ENCODE data around the gene PCBP4.

The PCBP4 gene

DNA sequence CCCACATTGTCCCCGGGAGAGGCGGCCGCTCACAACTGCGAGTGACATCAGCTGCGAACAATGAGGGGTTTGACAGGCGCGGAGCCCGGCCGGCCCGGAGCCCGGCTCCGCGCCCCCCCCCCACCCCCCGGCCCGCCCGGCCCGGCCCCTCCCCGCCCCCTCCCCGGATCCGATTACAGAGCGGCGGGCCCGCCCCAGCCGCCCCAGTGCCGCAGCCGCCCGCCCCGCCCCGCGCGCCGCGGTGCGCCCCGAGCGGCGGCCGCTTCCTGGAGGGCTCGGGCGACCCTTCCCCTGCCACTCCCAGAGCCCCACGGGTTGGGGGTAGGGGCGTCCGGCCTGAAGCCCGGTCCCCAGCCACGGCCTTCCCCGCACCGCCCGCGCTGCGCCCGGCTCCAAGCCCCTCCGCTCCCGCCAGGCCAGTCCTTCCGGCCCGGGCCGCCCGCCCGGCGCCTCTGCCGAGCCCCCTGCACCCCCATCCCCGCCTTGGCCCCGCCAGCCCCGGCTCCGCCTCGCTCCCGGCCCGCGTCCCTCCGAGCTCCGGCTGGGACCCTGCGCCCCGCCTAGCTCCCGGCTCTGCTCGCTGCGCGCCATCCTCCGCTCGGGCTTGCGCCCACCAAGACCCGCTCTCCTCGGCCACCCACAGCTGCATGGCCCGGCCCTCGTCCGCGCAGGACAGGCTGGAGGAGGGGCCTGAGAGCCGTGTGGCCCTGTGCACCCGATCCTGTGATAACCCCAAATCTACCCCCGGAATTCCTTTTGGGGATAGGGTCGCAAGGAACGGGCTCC, at the start of gene PCBP4:
PCBP4 (minus strand) TSS at position 71 of the 786 bp plus-strand sequence. CDS start 6,214 bp downstream, outside the sequence.
- DNase-seq (ENCODE audit: low read depth in 2 of 2) = no peak

DNA sequence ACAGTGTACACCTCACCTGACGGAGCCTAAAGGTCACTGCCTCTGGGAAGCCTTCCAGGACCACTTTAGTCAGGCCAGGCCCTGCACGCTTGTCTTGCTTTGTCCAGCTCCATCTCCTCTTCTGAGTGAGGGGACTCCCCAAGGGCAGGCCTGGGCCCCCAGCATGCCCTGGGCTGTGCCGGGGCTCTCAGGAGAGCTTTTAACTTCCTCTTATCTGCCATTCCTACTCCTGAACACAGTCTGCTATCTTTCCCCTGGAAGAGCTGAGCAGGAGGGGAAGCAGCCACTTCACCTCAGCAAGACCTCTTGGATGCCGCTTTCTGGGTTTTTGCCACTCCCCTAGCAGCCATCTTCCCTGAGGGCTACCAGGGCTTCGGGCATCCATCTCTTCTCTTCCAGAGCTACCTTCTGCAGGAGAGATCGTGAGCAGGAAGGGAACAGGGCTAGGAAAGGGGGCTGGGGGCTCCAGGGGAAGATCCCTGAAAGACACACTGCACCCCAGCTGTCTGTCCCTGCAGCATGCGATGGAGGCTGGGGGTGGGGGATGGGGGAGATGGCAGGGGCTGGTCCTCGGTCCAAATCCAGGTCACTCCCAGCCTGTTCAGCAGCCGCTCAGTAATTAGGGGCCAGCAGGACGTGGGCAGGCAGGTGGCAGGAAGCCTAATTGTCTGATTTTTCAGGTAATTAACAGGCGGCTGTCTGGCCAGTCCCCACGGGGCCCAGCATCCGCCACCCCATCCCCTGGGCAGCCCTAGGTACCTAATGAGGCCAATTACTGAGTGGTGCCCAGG, 48.4 kb upstream of the PCBP4 start:
- DNase-seq (ENCODE audit: low read depth in 2 of 2) = no peak

DNA sequence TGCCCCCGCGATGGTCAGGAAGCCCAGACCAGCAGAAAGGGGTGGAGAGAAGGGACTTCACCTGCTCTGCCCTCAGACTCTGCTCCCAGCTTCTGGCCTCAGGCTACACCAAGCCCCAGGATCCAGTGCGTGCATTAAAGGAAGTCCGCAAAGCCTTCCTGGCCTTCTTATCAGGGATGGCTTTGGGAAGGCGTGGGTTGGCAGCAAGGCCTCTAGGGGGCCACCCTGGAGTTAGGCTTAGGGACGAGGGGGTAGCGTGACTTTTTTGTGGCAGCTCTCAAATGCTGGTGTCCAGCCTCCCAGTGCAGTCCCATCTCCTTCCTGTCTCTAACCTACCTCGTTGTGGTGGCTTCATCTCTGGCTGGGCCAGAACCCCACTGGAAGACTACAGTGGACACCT, 47.4 kb upstream of the PCBP4 start:
- DNase-seq (ENCODE audit: low read depth in 2 of 2) = no peak

DNA sequence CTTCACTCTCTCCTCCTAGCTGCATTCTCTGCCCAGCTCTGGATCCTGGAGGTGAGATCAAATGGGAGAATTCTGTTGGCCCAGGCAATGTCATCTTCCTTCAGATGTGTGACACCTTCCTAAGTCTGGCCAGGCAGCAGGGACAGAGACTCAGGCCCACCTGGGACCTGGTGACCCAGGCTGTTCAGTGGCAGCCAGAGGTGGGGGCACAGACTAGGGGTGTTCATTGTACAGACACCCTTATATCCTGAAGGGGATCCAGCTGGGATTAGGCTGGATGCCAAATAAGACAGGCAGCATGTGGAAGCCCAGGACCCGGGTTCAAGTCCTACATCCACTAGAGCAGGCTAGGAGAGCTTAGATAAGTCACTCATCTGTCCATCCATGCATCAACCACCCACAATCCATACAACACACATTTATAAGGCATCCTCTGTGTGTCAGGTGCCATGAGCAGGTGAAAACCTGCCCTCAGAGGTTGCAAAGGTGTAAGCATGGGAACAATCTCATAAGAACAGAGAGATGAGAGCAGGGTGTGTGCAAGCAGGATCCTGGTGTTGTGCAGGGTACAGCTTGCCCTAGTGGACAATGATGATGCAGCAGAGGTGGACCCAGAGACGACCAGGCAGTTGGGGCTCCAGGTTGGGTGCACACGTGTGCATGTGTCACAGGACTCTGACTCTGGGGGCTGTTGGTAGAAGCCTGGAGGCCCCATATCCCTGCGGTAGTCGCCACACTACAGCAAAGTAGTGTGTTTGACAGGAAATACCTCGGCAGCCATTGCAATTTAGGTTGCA, 46.7 kb upstream of the PCBP4 start:
- DNase-seq (ENCODE audit: low read depth in 2 of 2) = no peak

DNA sequence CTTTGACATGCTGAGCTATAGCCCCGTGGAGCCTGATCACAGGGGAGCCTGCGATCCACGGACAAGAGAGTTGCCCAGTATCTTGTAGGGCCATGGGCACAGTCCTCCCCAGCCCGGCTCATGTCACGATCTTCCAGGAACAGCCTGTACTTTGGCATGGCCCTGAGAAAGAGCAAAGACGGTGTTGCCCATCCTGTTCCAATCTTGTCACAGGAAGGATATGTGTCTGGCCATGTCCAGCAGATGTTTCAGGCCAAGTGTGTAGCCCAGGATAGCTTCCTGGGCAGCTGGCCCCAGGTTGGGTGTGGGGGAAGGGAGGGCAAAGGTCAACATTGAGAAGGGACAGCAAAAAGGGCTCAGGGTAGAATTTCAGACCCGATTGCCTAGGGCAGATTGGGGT, 45.4 kb upstream of the PCBP4 start:
- no peak for DNase-seq (ENCODE audit: low read depth in 2 of 2)

DNA sequence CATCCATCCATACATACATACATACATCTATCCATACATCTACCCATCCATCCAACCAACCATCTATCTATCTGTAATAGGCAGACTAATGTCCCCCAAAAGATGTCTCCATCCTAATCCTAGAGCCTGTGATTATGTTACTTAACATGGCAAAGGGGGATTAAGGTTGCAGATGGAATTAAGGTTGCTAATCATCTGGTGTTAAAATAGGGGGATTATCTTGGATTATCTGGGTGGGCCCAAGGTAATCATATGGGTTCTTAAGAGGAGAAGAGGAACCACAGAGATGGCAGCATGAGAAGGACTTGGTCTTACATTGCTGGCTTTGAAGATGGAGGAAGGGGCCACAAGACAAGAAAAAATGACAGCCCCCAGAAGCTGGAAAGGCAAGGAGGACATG, 43.2 kb upstream of the PCBP4 start:
- DNase-seq (ENCODE audit: low read depth in 2 of 2) = no peak

DNA sequence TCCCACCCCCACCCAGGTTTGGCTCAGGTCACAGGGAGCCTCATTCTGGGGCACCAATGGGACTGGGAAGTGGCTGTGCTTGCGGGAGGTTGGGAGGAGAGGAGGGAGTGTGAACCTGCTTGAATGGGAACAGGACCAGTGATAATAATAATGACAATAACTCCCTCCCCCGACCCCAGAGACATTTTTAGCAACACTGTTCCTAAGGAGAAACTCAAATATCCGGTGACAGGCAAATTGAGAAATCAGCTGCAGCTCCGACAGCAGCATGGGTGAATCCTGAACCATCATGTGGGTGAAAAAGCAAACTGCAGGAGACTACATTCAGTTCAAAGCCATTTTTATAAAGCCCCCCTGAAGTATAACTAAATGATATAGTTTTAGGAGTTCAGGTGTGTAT, 40.0 kb upstream of the PCBP4 start:
- DNase-seq (ENCODE audit: low read depth in 2 of 2) = no peak

DNA sequence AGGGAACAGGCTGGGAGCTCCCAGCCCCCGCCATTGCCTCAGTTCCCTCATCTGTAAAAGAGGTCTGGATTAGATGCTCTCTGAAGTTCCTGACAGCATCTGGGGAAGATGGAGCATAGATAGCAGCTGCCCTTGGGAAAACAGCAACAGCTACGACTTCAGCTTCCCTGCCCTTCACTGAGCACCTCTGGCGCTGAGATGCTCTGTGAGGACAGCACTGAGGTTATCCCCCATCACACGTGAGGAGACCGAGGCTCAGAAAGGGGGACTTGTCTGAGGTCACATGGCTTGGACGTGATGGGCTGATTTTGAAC, 39.5 kb upstream of the PCBP4 start:
- no peak for DNase-seq (ENCODE audit: low read depth in 2 of 2)

DNA sequence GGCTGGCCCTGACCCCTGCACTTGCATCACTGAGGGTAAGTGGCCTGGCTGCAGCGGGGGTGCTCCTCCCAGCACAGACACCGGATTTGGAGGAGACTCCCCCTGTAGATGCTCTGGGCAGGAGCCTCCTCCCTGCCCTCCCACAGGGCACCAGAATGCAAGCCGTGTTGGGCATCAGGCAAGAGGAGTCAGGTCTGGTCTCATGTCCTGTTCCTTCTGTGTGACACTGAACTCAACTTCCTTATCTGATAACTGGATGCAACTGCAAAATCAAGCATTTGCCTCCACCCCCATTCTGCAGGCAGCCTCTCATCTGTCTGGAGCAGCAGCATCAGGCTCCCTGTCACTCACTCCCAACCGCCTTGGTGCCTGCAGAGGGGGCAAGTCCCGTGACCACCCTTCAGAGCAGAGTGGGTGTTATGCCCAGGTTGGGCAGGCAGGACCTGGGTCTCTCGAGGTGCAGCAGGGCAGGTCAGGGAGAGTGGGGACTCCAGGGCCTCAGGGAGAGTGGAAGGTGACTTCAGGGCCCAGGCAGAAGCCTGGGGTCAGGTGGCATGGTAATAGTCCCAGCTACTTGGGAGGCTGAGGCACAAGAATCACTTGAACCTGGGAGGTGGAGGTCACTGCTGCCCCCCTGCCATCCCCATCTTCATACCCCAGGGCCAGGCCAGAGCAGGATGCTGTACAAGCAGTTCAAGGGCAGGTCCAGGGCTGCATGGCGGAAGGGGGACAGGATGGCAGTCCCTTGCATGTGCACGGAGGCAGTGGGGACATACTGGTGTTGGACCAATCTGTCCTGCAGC, 39.0 kb upstream of the PCBP4 start:
- DNase-seq (ENCODE audit: low read depth in 2 of 2) = no peak

DNA sequence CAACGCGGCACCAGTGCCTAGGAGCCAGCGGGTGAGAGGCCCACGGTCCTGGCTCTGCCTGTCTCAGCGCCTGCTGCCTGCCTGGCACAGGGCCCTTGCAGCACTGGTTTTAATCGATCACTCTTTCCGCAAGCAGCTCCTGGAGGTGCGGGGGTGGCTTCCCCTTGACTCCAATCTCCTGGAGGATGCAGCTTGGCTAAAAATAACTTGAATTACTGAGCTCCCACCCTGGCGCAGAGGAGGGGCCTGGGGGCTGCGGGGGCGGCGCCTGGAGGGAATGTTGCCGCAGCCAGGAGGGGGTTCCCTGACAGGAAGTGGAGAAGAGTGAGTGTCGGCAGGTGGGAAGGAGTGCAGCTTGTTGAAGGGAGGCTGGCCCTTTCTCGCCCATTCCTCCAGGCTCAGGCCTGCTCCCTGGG, 38.3 kb upstream of the PCBP4 start:
- no peak for DNase-seq (ENCODE audit: low read depth in 2 of 2)

DNA sequence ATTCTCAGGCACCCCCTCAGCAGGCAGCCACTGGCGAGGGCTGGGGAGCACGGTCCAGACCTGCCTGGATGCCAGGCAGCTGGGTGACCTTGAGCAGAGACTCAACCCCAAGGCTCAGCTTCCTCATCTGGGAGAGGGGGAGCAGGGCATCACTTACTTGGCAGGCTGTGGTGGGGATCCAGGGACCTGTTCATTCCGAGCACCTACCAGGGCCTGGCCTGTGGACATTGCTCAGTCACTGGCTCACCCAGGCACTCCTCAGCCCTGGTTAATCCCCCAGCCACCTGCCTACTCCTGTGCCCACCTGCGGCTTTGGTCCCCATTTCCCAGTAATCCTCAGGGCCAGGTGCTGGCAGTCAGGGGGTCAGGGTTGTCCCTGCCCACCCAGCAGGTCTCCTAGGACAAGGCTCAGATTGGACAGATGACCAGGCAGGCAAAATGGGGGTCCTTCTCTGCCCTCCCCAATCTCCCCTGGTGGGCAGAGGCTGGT, 37.7 kb upstream of the PCBP4 start:
- DNase-seq (ENCODE audit: low read depth in 2 of 2) = no peak

DNA sequence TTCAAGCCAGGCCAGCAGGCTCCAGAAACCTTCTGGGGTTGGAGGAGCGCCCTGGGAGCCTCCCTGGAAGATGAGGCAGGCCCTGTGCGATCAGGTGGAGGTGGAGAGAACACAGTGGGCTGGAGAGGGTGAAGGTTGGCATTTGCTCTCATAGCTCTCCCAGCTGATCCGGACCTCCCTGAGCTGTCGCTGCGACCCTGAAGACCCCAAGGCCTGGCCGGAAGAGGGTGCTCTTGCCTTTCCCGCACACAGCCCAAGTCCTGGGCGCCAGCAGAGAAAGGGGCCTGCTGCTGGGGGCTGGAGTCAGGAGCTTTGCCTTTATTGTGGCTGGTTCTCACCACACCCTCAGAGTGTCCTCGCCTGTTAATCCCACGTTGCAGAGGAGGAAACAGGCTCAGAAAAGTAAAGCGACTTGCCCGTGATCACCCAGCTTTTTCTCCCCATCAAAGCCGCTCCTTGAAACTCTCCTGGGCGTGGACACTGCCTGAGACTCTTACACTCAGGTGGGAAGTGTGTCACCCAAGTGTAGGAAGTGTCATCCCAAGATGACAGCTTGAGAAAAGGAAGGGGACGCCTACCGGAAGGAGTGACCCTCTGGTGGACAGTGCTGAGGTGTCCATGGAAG, 37.0 kb upstream of the PCBP4 start:
- DNase-seq (ENCODE audit: low read depth in 2 of 2) = no peak

DNA sequence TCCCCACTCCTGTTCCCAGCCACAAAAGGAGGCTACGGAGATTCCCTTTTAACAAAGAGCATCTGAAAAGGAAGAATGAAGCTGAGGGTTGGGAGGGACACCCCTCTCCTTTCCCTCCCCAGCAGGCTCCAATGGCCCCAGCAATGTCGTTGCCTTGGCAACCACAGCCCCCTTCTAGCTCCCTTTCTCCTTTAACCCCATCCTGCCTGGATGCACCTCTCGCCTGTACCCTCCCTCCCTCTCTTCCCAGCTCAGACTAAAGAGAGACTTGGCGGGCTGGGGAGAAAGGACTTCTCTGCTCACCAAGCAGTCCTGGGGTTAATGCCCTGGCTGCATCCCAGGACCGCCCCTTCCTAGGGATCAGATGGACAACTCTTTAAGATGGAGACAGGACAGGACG, 35.5 kb upstream of the PCBP4 start:
- no peak for DNase-seq (ENCODE audit: low read depth in 2 of 2)

DNA sequence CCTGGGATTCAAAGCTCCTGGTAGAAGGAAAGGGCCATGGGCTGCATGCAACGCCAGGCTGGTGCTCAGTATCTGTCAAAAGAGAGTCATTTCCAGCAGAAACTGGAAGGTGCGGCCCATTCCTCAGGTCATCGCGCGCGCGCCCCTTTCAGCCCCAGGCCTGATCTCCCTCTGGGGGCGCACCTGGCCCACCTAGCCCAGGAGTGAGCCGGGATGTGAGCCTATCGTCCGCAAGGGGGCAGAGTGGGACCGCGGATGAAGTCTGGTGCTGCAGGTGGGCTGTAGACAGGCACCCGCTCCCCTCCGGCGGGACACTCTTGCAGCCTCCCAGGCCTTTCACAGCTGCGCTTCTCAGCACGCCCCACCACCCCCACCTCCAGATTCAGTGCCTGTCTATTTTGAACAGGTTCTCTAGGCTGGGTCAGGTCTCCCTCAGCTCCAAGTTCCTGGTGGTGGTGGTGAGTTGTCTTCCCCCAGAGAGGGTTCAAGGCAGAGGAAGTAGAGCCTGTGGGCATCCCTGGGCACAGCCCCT, 34.3 kb upstream of the PCBP4 start:
- peak; percentile 71 to 78 for DNase-seq (ENCODE audit: low read depth in 2 of 2)

DNA sequence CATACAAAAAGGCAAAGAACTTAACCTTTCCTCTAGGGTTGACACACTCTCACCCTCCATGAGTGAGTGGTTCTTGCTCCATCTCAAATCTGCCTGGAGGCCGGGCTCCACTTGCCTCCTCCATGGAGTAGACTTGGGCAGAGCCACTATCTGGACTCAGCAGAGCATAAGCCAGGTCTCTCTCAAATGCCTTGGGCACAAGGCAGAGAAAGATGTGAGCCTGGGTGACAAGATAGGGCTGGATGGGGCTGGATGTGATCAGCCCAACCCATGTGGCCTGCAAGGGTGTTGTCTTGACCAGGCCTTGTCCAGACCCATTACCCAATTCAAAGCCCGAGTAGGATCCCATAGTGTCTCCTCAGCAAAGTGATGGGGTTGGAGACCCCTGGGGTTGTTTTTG, 32.6 kb upstream of the PCBP4 start:
- DNase-seq (ENCODE audit: low read depth in 2 of 2) = no peak

DNA sequence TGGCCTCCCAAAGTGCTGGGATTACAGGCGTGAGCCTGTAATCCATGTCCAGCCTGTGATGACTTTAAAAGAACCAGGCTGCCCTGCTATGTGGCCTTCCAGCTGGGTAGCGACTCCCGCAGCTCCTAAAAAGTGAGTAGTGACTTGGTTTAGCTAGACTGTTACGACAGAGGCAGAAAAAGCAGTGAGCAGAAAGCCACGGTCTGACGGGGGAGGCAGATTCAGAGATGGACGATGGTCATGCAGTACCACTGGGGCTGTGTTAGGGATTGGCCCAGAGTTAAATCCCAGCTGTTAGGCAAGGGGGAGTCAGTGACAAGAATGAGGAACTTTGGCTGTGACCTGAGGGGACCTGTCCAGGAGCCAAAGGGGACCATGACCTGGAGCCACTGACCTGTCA, 31.5 kb upstream of the PCBP4 start:
- DNase-seq (ENCODE audit: low read depth in 2 of 2) = no peak

DNA sequence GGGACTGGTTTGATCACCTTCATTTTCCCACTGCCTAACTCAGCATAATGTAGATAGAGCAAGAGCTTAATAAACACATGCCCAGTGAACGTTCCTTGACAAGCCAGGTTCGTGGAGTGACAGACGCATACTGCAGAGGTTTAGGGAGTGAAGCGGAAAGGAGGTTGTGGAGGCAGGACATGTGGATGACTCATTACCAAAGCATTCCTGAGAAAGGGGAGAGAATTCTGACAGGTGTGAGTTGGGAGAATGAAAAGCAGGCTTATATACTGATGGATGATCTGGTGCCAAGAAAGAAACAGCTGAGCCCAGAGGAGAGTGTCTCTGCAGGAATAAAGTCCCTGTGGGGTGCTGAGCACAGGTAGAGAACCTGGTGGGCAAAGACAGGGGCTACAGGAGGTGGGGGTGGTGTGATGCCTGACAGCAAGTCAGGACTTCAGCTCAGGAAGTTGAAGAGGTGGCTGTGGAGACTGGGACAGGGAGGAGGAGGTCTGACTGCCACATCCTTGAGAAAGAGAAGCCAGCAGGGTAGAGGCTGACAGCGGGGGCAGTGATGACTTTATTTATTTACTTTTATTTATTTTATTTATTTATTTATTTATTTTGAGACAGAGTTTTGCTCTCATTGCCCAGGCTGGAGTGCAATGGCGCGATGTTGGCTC, 30.8 kb upstream of the PCBP4 start:
- no peak for DNase-seq (ENCODE audit: low read depth in 2 of 2)

DNA sequence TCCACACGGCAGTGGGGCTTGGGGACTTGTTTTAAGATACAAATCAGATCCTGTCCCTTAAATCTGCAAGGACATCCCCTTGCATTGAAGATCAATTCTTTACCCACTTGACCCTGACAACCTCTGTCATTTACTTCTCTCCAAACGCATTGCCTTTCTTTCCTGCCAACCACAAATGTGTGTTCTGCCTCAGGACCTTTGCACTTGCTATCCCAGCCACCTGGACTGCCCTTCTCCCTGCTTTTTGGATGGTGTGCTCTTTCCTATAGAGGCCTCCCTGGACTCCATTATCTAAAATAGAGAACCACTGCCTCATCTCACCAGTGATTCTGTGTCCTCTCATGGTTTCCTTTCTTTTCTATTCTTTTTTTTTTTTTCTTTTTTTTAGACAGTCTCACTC, 29.9 kb upstream of the PCBP4 start:
- no peak for DNase-seq (ENCODE audit: low read depth in 2 of 2)

DNA sequence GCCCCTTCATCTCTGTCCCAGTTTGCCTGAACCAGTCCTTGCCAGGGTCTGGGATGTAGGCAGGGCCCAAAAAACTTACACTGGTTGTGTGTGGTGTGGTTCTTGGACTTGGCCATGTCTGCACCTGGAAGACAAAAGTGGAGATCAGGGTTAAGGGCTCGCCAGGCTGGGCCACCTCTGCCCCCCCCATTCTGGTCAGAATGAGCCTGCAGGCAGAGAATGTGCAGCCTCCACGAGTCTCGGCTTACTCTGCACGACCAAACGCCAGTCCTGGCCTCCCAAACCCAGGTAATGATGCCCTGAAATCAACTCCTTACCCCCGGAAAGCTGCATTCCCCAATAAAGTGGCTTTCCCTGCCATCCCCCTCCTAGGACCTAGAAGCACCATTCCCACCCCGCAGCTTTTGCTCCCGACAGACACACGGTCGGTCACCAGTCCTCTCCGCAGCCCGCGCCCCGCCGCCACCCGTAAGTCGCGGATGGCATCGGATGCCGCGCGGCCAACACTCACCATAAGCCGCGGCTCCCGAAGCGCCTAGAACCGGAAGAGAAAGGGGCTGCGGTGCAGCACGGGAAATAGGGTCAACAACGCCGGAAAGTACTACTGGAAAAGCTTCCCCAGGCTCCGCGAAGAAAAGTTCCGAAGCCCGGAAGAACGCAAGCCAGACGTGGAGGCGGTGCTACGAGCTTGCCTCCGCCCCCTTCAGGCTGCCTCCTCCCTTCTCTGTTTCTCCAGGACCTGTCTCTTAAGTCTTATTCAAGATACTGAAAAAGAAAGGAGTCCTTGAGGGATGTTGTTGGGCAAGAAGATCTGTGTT, 28.3 kb upstream of the PCBP4 start, which contains the start of gene RPL29:
RPL29 (minus strand) TSS at position 550 of the 818 bp plus-strand sequence; CDS start at position 116, 434 bp downstream.
- DNase-seq (ENCODE audit: low read depth in 2 of 2) = peak; percentile 78 to 85

All from stimulated activated CD8-positive, alpha-beta memory T cell treated with anti-CD3 and anti-CD28 coated beads, Interleukin-2, amount 100 ng/mL, for 48 hours (primary cell).